ENCODE results near the gene MAP4K4. TPM values are rescaled to one million over a fixed set of nuclear protein-coding genes. Genes with fewer than 3 reads are reported as not detected.

MAP4K4 gene
- polyA plus RNA-seq, 1 donor (not counting 4 experiments of a cell fraction or from before 2014, with no cell fraction given): 84.1 TPM

GRCh38 chr2:101860157-101860556 is 162.7 kb downstream of the MAP4K4 start:
- TF ChIP-seq EZH2 (IDR thresholded peaks at IDR 0.05; ENCODE audit: low read length) (no peak), CTCF (optimal IDR thresholded peaks at IDR 0.05 in 1 of 3, IDR thresholded peaks at IDR 0.05 in 1 of 3, conservative IDR thresholded peaks at IDR 0.05 in 1 of 3; ENCODE audit: extremely low read depth in 1 of 3, insufficient read depth in 2 of 3, low read length in 3 of 3) (peak in 1 of 3 experiments; percentile 25)
- Histone ChIP-seq H2AFZ (ENCODE audit: control insufficient read depth, low read length) (no peak overlapping the region), H3K9ac (ENCODE audit: control insufficient read depth, extremely low read depth, insufficient read depth, low read length) (no peak overlapping the region), H3K36me3 (ENCODE audit: control insufficient read depth in 2 of 2, extremely low read depth in 1 of 2, insufficient read depth in 2 of 2, low read length in 2 of 2) (peaks cover 19 to 42% of the 10 kb centered on the region in 2 experiments), H3K4me2 (ENCODE audit: control insufficient read depth, extremely low read depth, insufficient read depth, low read depth, low read length) (no peak overlapping the region), H3K27ac (ENCODE audit: control insufficient read depth, insufficient read depth, low read length) (no peak overlapping the region), H3K9me3 (ENCODE audit: control insufficient read depth, low read depth, low read length) (no peaks in the 10 kb centered on the region), H3K4me1 (ENCODE audit: control insufficient read depth, extremely low read depth, insufficient read depth, low read length) (peaks cover 20% of the 10 kb centered on the region), H3K9me1 (ENCODE audit: control insufficient read depth, extremely low read depth, insufficient read depth, low read length) (peaks cover 2% of the 10 kb centered on the region), H3K79me2 (ENCODE audit: control insufficient read depth, insufficient read depth, low read length) (peaks cover 19% of the 10 kb centered on the region), H4K20me1 (ENCODE audit: control insufficient read depth, extremely low read depth, insufficient read depth, low read length) (no peaks in the 10 kb centered on the region), H3K4me3 (ENCODE audit: control insufficient read depth in 2 of 3, extremely low read depth in 1 of 3, insufficient read depth in 2 of 3, low read depth in 1 of 3, low read length in 3 of 3) (no peak overlapping the region), H3K27me3 (ENCODE audit: control insufficient read depth, extremely low read depth, insufficient read depth, low read length) (no peaks in the 10 kb centered on the region)
- FAIRE-seq (no peak), DNase-seq (ENCODE audit: low read depth, low spot score) (no peak)
- dilution Hi-C loops (cut with MboI; ENCODE audit: extremely low pct_ligation_motif_present, low sequenced_read_pairs): no loop called here

- DNase-seq (ENCODE audit: low read depth, low spot score) (no peak), FAIRE-seq (no peak)
- Histone ChIP-seq H3K4me2 (ENCODE audit: control insufficient read depth, extremely low read depth, insufficient read depth, low read depth, low read length) (no peak overlapping the region), H3K9ac (ENCODE audit: control insufficient read depth, extremely low read depth, insufficient read depth, low read length) (no peak overlapping the region), H3K36me3 (ENCODE audit: control insufficient read depth in 2 of 2, extremely low read depth in 1 of 2, insufficient read depth in 2 of 2, low read length in 2 of 2) (peaks cover 22 to 41% of the 10 kb centered on the region in 2 experiments), H3K9me3 (ENCODE audit: control insufficient read depth, low read depth, low read length) (no peaks in the 10 kb centered on the region), H4K20me1 (ENCODE audit: control insufficient read depth, extremely low read depth, insufficient read depth, low read length) (no peaks in the 10 kb centered on the region), H2AFZ (ENCODE audit: control insufficient read depth, low read length) (no peak overlapping the region), H3K4me3 (ENCODE audit: control insufficient read depth in 2 of 3, extremely low read depth in 1 of 3, insufficient read depth in 2 of 3, low read depth in 1 of 3, low read length in 3 of 3) (no peak overlapping the region), H3K79me2 (ENCODE audit: control insufficient read depth, insufficient read depth, low read length) (peaks cover 18% of the 10 kb centered on the region), H3K4me1 (ENCODE audit: control insufficient read depth, extremely low read depth, insufficient read depth, low read length) (peaks cover 20% of the 10 kb centered on the region), H3K27ac (ENCODE audit: control insufficient read depth, insufficient read depth, low read length) (no peak overlapping the region), H3K9me1 (ENCODE audit: control insufficient read depth, extremely low read depth, insufficient read depth, low read length) (peaks cover 2% of the 10 kb centered on the region), H3K27me3 (ENCODE audit: control insufficient read depth, extremely low read depth, insufficient read depth, low read length) (no peaks in the 10 kb centered on the region)
- no peak for TF ChIP-seq CTCF (optimal IDR thresholded peaks at IDR 0.05 in 1 of 3, IDR thresholded peaks at IDR 0.05 in 1 of 3, conservative IDR thresholded peaks at IDR 0.05 in 1 of 3; ENCODE audit: extremely low read depth in 1 of 3, insufficient read depth in 2 of 3, low read length in 3 of 3)
- TF ChIP-seq EZH2 (IDR thresholded peaks at IDR 0.05; ENCODE audit: low read length): no peak
- dilution Hi-C loops (cut with MboI; ENCODE audit: extremely low pct_ligation_motif_present, low sequenced_read_pairs): no loop called here
Measured at GRCh38 chr2:101860782-101861181, 163.3 kb downstream of the MAP4K4 start.
